ENCODE data around the gene PLOD3.

The PLOD3 gene

DNA sequence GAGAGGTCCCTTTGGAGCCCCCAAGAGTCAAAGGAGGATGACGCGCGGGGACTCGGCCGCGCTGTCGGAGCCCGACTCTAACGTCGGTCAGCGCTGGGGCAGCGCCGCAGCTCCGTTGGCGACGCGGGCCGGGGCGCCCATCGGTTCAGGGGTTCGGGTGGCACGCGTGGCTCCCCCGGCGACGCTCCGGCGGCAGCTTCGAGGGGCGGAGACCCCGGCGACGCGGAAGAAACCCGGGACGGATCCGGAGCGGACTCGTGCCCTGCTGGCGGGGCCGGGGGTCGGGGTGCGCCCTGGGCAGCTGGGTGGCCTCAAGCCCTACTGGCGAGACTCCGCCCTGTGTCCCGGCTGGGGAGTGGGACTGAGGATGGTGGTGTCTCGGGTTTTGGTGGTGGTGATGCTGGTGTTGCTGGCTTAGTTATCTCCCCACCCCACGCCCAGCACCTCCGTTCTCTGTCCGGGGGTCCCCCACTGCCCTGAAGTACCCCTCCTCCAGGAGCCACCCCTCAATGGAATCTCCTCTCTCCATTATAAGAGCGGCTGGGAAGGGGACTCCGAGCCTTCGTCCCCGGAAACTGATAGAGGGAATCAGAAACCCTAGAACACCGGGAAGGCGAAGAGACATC lies 37.1 kb downstream of the PLOD3 start, which contains the start of gene NAT16:
Gene NAT16 (minus strand): TSS at position 164 of the 626 bp plus-strand sequence. CDS start 5,486 bp downstream, outside the sequence.
- no peak for DNase-seq (ENCODE audit: low read depth)

DNA sequence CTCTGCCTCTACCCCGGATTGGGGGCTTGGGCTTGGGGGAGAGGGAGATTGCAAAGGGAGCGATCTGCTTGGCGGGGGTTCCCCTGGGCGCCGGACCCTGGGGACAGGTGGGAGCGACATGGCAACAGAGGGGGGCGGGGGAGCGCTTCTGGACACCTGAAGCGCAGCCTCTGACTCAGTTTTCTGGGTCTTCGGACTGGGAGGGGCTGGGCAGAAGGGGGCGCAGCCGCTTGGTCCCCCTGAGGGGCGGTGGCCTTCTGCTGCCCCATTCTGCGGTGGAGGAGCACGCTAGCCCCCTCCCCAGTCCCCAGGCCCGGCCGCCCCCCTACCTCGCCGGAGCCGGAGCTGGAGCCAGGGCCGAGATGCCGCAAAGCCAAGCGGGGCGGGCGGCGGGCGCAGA lies 37.7 kb downstream of the PLOD3 start:
- DNase-seq (ENCODE audit: low read depth): no peak

DNA sequence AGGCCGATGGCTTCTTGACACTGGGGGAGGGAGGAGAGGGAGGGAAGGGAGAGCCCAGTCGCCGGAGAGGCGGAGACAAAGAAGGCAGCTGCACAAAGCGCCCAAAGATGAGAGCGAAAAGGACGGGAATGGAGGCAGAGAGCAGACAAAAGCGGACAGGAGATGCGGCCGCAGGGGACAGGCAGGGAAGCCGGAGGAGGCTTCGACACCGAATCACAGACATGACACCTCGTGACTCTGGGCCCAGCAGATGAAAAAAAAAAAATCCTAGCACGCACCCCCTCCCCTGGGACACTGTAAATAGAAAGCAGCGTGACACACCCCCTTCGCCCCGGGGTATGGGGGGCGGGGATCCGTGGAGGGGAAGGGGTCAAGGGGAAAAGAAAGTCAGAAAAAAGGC lies 38.3 kb downstream of the PLOD3 start:
- no peak for DNase-seq (ENCODE audit: low read depth)

DNA sequence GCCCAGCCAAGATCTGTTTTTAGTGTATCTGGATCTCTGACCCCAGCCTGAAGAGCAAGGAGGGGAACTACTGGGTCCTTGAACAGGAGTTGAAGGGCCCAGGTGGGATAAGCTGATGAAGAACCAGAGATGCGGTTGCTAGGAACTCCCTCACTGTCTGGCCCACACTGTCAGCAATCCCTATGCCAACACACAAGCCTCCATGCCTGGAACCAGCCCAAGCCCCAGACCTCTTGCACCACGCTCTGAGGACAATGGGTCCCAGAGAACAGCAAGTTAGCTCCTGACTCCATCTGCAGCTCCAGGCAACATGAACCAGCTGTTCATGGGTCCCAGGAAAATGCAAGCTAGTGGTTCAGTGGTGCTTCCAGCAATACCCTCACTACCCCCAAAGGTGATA lies 39.7 kb downstream of the PLOD3 start:
- DNase-seq (ENCODE audit: low read depth): no peak

DNA sequence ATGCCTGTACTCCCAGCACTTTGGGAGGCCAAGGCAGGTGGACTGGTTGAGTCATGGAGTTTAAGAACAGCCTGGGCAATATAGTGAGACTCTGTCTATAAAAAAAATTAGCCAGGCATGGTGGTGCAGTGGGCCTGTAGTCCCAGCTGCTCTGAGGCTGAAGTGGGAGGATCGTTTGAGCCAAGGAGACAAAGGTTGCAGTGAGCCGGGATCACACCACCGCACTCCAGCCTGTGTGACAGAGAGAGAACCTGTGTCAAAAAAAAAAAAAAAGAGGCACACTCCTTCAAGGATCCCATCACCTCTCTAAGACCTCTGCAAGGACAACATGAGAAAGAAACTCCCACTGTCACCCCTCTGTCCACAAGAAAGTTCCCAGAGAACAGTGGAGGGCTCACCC lies 41.7 kb downstream of the PLOD3 start:
- DNase-seq (ENCODE audit: low read depth): no peak

DNA sequence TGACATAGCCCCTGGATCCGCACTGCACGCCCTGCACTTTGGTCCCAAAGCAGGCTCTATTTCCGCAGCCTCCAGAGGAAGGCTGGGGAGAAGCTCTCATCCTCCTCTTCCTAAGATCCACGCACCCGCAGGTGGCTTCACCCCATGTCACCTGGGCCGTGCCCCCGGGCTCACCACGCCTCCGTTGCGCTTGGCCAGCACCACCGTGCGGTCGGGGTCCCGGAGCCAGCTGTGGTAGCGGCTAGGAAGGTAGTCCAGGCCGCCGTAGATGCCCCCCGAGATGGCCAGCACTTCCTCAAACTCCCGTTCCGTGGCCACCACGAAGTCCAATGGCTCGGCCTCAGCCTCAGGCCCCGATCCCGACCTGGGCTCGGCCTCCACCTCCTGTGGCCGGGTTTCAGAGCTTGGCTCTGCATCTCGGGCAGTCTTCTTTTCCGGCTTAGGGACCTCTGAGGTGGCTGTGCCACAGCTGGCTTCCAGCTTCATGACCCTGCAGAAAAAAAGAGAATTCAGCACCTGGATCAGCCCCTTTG lies 43.0 kb downstream of the PLOD3 start:
- DNase-seq (ENCODE audit: low read depth): no peak

DNA sequence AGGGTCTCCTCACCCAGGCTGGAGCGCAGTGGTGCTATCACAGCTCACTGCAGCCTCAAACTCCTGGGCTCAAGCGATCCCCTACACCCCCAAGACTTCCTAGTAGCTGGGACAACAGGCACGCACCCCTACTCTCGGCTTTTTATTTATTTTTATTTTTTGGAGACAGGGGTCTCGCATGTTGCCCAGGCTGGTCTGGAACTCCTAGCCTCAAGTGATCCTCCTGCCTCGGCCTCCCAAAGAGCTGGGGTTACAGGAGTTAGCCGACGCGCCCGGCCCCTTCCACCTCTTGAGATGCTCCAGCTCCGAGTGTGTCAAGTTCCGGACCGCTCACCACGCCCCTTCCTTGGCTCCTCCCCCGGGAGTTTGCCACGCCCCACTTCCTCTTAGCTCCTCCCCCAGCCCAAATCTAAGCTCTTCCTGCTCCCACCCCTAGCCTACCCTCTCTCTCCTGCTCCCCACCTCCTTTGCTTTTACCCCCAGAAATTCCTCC lies 43.6 kb downstream of the PLOD3 start:
- DNase-seq (ENCODE audit: low read depth): peak; percentile 73

DNA sequence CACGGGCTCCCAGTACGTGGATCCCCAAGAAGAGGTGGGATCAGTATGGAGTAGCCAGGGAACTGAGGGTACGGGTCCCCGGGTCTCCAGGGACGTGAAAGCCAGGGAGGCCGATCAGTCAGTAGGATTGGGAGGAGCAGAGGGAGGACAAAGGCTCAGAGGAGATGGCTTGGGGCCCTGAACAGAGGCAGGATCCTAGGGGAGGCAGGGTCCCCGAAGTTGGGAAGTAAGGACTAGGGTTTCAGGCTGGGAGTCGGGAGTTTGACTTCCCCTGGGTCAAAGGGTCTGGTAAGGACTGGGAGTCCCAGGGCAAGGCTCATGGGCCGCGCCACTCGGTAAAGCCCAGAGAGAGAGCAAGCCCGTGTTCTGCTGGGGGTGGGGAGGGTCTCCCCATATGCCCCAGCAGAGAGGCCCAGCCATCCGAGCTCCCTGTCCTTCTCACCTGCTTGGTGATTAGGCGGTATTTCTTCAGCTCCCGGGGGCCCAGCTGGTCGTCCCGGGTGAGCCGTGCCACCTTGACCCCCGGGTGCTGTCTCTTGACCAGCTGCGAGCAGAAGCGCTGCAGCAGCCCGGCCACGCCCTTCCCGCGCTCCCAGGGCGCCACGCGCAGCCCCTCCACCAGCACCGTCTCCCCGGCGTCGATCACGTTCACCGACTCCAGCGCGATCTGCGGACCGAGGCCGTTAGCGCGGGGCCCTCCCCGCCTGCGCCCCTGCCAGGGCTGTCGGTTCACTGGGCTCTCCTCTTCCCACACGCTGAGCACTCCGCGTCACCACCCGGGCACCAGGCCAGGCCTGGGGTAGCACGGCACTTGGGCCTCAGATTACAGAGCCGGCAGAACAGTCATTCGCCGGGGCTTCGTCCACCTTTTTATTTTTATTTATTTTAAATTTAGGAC lies 44.3 kb downstream of the PLOD3 start:
- DNase-seq (ENCODE audit: low read depth): peak; percentile 85

DNA sequence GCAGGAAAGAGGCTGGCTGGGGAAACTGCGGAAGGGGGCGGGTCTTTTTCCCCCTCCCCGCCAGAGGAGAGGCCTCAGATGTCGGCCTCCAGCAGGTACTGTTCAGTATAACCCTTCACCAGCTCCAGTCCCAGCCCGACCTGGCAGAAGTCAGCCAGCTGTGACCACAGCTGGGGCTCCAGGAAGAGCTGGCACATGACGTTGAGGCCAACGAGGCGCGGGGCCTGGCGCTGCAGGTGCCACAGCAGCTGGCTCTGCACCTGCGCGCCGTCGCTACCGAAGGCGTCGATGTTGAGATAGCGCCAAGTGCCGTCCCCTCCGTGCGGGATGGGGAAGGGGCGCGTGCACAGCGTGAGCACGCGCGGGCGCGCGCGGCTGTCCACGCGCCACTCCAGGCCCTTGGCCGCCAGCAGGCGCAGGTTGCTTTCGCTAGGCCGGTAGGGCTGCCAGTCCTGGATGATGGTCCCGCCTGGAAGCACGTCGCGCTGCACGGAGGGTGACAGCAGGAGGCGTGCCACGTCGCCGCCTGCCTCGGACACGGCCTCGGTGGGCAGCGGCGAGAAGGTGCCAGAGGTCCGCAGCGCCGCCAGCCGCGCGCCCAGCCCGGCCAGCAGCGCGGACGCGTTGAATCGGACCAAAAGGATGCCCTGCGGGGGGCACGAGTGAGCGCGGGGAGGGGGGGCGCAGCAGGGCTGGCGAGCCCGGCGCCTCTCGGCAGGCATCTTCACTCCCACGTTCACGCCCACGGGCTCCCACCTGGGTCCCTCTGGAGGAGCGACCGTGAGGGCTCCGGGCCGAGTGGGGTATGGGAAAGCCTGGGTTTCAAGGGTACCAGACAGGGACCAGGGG lies 45.2 kb downstream of the PLOD3 start:
- no peak for DNase-seq (ENCODE audit: low read depth)

DNA sequence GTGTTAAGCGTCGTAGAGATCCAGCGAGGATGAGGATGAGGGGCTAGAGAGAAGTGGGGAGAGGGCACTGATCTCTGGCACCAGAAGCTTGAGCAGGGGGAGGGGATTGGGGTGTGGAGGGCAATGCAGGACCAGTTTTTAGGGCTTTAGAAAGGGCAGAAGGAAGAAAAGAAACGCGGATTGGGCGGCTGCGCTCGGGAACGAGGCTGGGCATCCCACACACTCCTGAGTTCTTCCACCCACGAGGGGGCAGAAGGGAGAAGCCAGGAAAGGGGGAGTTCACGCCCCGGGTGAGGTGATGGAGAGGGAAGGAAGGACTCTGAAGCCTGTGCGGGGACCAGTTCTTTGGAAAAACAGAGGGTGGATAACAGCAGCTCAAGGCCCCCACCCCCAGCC lies 45.9 kb downstream of the PLOD3 start:
- DNase-seq (ENCODE audit: low read depth): peak; percentile 33

DNA sequence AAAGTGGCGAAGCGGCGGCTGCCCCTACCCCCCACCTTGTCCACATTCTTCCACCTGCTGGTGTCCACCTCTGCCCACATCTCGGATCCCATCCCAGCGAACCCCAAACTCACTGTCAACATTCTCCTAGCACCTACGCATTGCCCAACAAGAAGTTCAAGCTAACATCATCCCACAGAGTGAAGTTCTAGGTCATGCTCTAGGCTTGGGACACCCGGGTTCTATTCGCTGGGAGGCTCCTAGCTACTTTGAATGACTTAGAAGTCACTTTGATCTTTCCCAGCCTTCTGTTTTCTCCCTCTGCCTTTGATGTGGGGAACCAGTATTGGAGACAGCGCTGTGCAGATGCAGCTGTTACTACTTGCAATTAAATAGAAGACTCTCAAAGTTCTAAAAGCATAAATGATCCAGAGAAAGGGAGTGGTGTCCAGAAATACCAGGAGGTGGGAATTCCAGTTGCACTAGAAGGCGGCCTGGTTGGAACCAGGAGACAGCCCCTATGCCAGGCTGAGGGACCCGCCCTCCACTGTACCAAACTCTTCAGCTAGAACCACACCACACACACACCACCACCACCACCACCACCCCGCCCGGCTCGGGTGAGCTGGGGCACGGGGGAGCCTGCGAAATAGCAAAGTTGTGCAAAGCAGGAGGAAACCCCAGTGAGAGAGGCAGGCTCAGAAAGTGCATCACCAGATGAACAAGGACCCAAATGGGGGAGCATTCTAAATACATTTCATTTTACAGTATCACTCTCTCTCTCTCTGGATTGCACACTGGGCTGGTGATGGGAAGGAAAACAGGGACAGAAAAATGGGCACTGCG lies 46.6 kb downstream of the PLOD3 start:
- no peak for DNase-seq (ENCODE audit: low read depth)

DNA sequence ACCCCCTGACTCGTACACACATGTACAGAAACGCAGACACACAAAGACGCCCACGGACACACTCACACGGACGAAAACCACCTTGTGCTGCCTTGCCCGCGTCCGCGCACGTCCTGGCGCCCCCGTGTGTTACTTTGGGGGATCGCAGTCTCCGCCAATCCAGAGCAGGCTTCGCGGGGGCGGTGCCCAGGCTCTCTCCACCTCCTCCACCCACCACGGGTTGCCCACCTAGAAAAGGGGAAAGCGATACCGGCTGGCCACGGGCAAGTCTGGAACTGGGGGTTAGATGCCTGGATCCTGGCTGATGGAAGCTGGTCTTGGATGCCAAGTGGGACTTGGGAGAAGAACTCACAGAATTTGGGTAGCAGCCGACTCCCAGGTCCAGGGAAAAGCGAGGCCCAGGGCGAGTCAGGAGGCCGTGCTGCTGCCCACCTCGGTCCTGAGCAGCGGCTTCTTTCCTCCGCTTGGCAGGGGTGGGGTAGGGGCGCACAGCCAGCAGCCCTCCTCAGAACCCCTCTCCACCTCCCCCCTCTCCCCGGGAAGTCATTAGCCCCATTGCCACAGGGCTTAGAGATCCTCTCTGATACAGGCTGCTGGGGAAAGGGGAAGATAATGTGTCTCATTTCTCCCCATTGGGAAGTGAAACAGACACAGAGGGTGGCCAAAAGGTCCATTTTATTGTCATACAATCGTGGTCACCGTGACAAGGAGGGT lies 47.4 kb downstream of the PLOD3 start:
- DNase-seq (ENCODE audit: low read depth): peak; percentile 69

DNA sequence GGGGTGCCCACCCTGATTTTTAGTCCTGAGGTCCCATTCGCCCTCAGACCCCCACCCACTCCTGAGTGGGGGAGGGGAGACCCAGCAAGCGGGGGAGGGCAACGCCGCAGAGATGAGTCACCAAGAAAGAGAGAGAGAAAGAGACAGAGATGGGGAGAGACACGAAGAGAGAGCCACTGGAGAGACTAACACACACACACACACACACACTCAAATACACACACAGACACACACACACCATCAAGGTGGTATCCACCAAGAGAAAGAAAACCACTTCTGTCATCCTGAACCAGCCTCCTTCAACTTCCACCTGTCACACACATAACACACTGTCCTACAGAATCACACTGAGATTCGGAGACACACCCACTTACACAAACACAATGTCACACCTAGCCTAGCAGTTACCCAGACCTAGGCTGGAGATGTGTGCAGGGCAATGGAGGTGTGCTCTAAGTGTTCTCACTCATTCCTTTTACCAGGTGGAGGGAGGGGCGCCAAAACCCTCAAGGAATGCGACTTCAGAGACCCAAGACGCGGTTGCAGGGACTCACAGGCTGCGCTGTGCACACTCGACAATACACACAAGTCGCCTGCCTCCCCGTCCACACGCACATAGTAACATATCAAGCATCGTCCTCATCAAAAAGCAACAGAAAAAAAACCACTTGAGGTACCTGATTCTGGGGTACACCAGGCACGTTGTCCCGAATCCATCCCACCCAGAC lies 48.1 kb downstream of the PLOD3 start:
- DNase-seq (ENCODE audit: low read depth): peak; percentile 43

DNA sequence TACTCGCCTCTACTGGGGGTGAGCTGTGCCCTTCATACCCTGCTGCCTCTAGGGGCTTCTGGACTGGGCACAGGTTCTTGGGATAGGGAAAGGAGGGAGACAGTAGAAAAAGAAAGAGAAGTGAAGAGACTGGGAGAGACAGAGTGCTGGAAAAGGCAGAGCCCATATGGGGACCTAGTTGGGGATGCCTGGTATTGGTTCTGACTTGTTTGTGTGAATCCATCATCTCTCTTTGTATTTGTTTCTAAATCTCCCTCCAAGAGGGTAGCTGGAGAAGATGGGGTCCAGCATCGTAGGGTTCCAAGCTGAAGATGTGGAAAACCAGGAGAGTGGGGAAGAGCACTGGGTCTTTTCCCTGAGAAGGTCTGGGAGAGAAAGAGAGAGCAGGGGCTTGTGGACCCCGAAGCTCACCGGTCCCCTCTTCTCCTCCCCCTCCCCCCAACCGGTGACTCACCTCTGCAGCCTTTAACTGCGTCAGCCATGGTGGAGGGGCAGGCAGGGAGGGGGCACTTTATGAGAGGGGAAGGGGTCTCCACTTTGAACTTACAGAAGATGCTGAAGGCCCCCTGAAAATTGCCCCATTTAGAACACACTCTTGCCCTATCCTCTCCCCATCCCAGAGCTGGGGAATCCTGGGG lies 48.9 kb downstream of the PLOD3 start:
- DNase-seq (ENCODE audit: low read depth): peak; percentile 28

DNA sequence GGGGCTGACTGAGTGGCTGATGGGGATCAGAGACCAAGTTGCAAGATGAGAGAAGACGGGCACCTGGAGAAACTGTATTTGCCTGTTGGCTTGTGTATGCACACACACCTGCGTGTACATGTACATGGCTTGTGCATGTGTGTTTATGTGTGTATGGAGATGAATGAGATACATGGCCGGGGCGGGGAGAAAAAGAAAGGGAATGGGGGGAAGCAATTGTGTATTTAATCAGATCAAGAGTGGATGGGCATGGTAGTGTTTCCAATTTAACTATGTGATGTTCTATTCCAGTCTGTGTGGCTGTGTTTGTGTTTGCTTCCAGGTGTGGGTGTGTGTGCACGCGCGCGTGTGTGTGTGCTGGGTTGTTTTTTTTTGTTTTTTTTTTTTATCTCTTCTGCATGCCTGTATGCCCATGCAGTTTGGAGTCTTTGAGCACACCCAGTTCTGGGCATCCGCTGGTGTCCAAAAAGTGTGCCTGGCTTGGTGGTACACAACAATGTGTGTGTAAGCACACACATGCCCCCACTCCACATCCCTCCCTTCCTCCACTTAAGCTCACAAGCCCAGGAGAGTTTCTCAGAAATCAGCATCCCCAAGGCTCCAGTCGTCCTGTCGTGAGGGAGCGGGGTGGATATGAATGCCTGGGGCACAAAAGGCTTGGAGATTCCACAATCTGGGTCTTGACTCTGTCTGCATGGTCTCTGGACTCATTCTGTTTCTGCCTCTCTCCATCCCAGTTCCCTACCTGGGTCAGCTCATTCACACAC lies 49.6 kb downstream of the PLOD3 start:
- DNase-seq (ENCODE audit: low read depth): peak; percentile 36

DNA sequence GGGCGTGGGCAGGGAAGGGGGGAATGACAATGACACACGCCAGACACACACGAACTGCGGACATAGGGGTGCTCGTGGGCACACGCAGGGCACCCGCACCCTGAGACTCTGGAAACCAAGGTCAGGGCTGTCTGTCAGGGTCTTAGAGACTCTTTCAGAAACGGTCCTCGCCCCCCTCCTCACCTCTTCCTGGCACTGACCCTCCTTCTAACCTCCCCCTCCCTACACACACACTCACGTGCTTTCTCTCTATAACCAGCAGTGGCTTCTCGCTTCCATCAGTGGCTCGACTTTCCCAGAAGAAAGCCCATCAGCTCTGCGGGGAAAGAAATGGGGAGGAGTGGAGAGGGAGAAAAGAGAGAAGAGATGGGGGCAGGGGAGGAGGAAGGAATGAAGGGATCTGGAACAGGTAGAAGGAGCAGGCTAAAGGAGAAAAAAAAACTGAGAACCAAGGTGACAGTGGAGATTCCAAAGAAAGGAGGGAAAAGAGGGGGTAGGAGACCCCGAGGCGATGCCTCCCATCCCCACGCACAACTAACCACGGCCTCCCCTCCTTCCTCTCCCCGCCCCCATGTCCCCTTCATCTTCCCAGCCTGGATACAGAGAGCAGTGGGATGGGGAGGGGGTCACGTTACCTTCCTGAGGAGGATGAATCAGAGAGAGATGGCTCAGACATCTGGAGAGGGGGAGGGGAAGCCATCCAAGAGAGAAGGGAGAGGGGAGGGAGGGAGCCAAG lies 50.3 kb downstream of the PLOD3 start:
- peak; percentile 46 for DNase-seq (ENCODE audit: low read depth)

DNA sequence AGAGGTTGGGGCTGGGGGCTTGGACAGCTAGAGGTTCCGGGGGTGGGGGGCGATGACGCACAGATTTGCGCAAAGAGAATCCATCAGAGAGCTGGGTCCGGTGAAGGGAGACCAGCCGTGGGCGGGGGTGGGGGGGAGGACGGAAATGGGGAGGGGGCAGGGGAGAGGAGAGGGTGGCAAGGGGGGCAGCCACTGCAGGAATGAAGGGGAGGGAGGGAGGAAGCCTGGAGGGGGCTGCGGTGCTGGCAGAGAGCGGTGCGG lies 50.8 kb downstream of the PLOD3 start:
- no peak for DNase-seq (ENCODE audit: low read depth)

All from ELR (cell line).